ENCODE measurements around the gene SLC1A6.

DNA sequence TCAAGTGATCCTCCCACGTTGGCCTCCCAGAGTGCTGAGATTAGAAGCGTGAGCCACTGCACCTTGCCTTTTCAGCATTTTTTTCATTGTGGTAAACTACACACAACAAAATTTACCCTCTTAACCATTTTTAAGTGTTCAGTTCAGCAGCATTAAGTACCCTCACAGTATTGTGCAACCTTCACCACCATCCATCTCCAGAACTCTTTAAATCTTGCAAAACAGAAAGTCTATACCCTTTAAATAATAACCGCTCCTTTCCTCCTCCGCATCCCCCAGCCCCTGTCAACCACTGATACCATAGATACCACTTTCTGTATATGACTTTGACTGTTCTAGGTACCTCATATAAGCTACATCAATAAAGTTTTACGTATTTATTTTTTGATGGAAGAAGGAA is 48.8 kb upstream of the SLC1A6 start:
- TF ChIP-seq HMG20A (CRISPR knock-in tag; conservative IDR thresholded peaks at IDR 0.05) (no peak), CBX3 (IDR thresholded peaks at IDR 0.05; ENCODE audit: borderline replicate concordance in 1 of 2, low read length in 2 of 2) (no peak), NFYB (IDR thresholded peaks at IDR 0.05; ENCODE audit: extremely low read depth, insufficient read length) (no peak)
- TF ChIP-seq, protein P1, sequence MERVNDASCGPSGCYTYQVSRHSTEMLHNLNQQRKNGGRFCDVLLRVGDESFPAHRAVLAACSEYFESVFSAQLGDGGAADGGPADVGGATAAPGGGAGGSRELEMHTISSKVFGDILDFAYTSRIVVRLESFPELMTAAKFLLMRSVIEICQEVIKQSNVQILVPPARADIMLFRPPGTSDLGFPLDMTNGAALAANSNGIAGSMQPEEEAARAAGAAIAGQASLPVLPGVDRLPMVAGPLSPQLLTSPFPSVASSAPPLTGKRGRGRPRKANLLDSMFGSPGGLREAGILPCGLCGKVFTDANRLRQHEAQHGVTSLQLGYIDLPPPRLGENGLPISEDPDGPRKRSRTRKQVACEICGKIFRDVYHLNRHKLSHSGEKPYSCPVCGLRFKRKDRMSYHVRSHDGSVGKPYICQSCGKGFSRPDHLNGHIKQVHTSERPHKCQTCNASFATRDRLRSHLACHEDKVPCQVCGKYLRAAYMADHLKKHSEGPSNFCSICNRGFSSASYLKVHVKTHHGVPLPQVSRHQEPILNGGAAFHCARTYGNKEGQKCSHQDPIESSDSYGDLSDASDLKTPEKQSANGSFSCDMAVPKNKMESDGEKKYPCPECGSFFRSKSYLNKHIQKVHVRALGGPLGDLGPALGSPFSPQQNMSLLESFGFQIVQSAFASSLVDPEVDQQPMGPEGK (CRISPR knock-in tag; IDR thresholded peaks at IDR 0.05; ENCODE audit: borderline replicate concordance) = no peak
- TF ChIP-seq, protein P2, sequence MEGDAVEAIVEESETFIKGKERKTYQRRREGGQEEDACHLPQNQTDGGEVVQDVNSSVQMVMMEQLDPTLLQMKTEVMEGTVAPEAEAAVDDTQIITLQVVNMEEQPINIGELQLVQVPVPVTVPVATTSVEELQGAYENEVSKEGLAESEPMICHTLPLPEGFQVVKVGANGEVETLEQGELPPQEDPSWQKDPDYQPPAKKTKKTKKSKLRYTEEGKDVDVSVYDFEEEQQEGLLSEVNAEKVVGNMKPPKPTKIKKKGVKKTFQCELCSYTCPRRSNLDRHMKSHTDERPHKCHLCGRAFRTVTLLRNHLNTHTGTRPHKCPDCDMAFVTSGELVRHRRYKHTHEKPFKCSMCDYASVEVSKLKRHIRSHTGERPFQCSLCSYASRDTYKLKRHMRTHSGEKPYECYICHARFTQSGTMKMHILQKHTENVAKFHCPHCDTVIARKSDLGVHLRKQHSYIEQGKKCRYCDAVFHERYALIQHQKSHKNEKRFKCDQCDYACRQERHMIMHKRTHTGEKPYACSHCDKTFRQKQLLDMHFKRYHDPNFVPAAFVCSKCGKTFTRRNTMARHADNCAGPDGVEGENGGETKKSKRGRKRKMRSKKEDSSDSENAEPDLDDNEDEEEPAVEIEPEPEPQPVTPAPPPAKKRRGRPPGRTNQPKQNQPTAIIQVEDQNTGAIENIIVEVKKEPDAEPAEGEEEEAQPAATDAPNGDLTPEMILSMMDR (IDR thresholded peaks at IDR 0.05 in 2 of 3, conservative IDR thresholded peaks at IDR 0.05 in 1 of 3; ENCODE audit: insufficient read depth in 2 of 3, low read depth in 1 of 3, low read length in 3 of 3) = no peak
